ENCODE data around the gene MCOLN3. TPM values are rescaled to one million over a fixed set of nuclear protein-coding genes. Genes with fewer than 3 reads are reported as not detected.

MCOLN3 gene
- total RNA-seq, 1 experiment from 2014 or later: 0.82 TPM

- no TSS peak for BruUV-seq (replicated peaks)
- H3K9me3 ChIP-seq (ENCODE audit: low read depth, low read length, poor library complexity, severe bottlenecking): no peaks in the 10 kb centered on the region
- no peaks in the 10 kb centered on the region for H3K4me1 ChIP-seq (ENCODE audit: insufficient read depth, low read length, poor library complexity, severe bottlenecking)
- POLR2A ChIA-PET (ENCODE audit: low non-redundant PET): no interaction called here
- DNase-seq (ENCODE audit: low spot score): no peak
- intact Hi-C loops (cut with micrococcal nuclease; ENCODE audit: unreplicated experiment): no loop called here
- H3K27me3 ChIP-seq (replicated peaks; ENCODE audit: insufficient read depth, low read depth, low read length, poor library complexity): peaks cover 30% of the 10 kb centered on the region
- no peak overlapping the region for H3K4me3 ChIP-seq (ENCODE audit: low read depth, low read length, poor library complexity, severe bottlenecking)
- H3K27ac ChIP-seq (ENCODE audit: low read depth, low read length, poor library complexity, severe bottlenecking): no peak overlapping the region
- TF ChIP-seq, protein P1, sequence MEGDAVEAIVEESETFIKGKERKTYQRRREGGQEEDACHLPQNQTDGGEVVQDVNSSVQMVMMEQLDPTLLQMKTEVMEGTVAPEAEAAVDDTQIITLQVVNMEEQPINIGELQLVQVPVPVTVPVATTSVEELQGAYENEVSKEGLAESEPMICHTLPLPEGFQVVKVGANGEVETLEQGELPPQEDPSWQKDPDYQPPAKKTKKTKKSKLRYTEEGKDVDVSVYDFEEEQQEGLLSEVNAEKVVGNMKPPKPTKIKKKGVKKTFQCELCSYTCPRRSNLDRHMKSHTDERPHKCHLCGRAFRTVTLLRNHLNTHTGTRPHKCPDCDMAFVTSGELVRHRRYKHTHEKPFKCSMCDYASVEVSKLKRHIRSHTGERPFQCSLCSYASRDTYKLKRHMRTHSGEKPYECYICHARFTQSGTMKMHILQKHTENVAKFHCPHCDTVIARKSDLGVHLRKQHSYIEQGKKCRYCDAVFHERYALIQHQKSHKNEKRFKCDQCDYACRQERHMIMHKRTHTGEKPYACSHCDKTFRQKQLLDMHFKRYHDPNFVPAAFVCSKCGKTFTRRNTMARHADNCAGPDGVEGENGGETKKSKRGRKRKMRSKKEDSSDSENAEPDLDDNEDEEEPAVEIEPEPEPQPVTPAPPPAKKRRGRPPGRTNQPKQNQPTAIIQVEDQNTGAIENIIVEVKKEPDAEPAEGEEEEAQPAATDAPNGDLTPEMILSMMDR (conservative IDR thresholded peaks at IDR 0.05; ENCODE audit: low read depth, low read length): no peak
- TF ChIP-seq EZH2 (IDR thresholded peaks at IDR 0.05; ENCODE audit: borderline replicate concordance, low read depth, low read length, poor library complexity, severe bottlenecking): no peak
- no peaks in the 10 kb centered on the region for H3K36me3 ChIP-seq (ENCODE audit: insufficient read depth, low read length, poor library complexity, severe bottlenecking)
- CTCF ChIA-PET: no interaction called here
Measured at GRCh38 chr1:85041793-85042192, 6.5 kb downstream of the MCOLN3 start.

- POLR2A ChIA-PET (ENCODE audit: low non-redundant PET): no interaction called here
- intact Hi-C loops (cut with micrococcal nuclease; ENCODE audit: unreplicated experiment): no loop called here
- CTCF ChIA-PET: no interaction called here
- Histone ChIP-seq H3K27me3 (replicated peaks; ENCODE audit: insufficient read depth, low read depth, low read length, poor library complexity) (no peaks in the 10 kb centered on the region), H3K27ac (ENCODE audit: low read depth, low read length, poor library complexity, severe bottlenecking) (no peak overlapping the region), H3K4me1 (ENCODE audit: insufficient read depth, low read length, poor library complexity, severe bottlenecking) (no peaks in the 10 kb centered on the region), H3K4me3 (ENCODE audit: low read depth, low read length, poor library complexity, severe bottlenecking) (no peak overlapping the region), H3K9me3 (ENCODE audit: low read depth, low read length, poor library complexity, severe bottlenecking) (no peaks in the 10 kb centered on the region), H3K36me3 (ENCODE audit: insufficient read depth, low read length, poor library complexity, severe bottlenecking) (no peaks in the 10 kb centered on the region)
- no TSS peak for BruUV-seq (replicated peaks)
- no peak for DNase-seq (ENCODE audit: low spot score)
- TF ChIP-seq, protein P1 (conservative IDR thresholded peaks at IDR 0.05; ENCODE audit: low read depth, low read length): no peak
- TF ChIP-seq EZH2 (IDR thresholded peaks at IDR 0.05; ENCODE audit: borderline replicate concordance, low read depth, low read length, poor library complexity, severe bottlenecking): no peak
Measured at GRCh38 chr1:85033221-85033620, 15.1 kb downstream of the MCOLN3 start.

GRCh38 chr1:85030536-85030935 is 17.8 kb downstream of the MCOLN3 start:
- ChIA-PET POLR2A (ENCODE audit: low non-redundant PET) (no interaction called here), CTCF (no interaction called here)
- no peaks in the 10 kb centered on the region for H3K9me3 ChIP-seq (ENCODE audit: low read depth, low read length, poor library complexity, severe bottlenecking)
- no peaks in the 10 kb centered on the region for H3K36me3 ChIP-seq (ENCODE audit: insufficient read depth, low read length, poor library complexity, severe bottlenecking)
- no peaks in the 10 kb centered on the region for H3K4me1 ChIP-seq (ENCODE audit: insufficient read depth, low read length, poor library complexity, severe bottlenecking)
- H3K27ac ChIP-seq (ENCODE audit: low read depth, low read length, poor library complexity, severe bottlenecking): no peak overlapping the region
- intact Hi-C loops (cut with micrococcal nuclease; ENCODE audit: unreplicated experiment): no loop called here
- BruUV-seq (replicated peaks): no TSS peak
- H3K27me3 ChIP-seq (replicated peaks; ENCODE audit: insufficient read depth, low read depth, low read length, poor library complexity): no peaks in the 10 kb centered on the region
- DNase-seq (ENCODE audit: low spot score): no peak
- no peak overlapping the region for H3K4me3 ChIP-seq (ENCODE audit: low read depth, low read length, poor library complexity, severe bottlenecking)
- TF ChIP-seq, protein P1 (conservative IDR thresholded peaks at IDR 0.05; ENCODE audit: low read depth, low read length): no peak
- TF ChIP-seq EZH2 (IDR thresholded peaks at IDR 0.05; ENCODE audit: borderline replicate concordance, low read depth, low read length, poor library complexity, severe bottlenecking): no peak
